GM12892 (cell line): ENCODE measurements around the gene HOXA5.

Experiments
- POLR2A ChIP-seq: IDR thresholded peaks from 2 replicates; pipeline ENCODE4 v1.6.1; 2011; ENCODE audit warnings: low read depth, low read length, control low read depth
- POLR2AphosphoS5 ChIP-seq: IDR thresholded peaks from 2 replicates; pipeline ENCODE4 v1.6.1; 2011; ENCODE audit warnings: low read depth, low read length, control low read depth
- TAF1 ChIP-seq: IDR thresholded peaks from 2 replicates; pipeline ENCODE4 v1.6.1; 2011; ENCODE audit warnings: low read depth, mild to moderate bottlenecking, control low read depth, low read length, borderline replicate concordance

GRCh38 chr7:27145165-27145913 is 1.9 kb upstream of the HOXA5 start:
- TF ChIP-seq POLR2AphosphoS5 (no peak), TAF1 (no peak), POLR2A (no peak)
